HFFc6 (cell line): ENCODE results near the gene NUCKS1. TPM values are rescaled to one million over a fixed set of nuclear protein-coding genes. Genes with fewer than 3 reads are reported as not detected.

Experiments used
- DNase-seq: peaks from one replicate; pipeline ENCODE4 v3.0.0-alpha.2; 2018
- H3K27ac Mint-ChIP-seq: 2 replicates; pipeline ENCODE4 v1.8.0; 2020; ENCODE audit warnings: mild to moderate bottlenecking, mixed read lengths
- H3K27me3 Mint-ChIP-seq: 2 replicates; pipeline ENCODE4 v1.8.0; 2021; ENCODE audit warnings: mild to moderate bottlenecking, moderate library complexity, mixed read lengths; ENCODE audit not compliant: insufficient read depth
- H3K36me3 Mint-ChIP-seq: 2 replicates; pipeline ENCODE4 v1.8.0; 2021; ENCODE audit warnings: low read depth, mixed read lengths
- H3K4me1 Mint-ChIP-seq: 2 replicates; pipeline ENCODE4 v1.8.0; 2020; ENCODE audit warnings: low read depth, mixed read lengths
- H3K4me3 Mint-ChIP-seq: 2 replicates; pipeline ENCODE4 v1.8.0; 2020; ENCODE audit warnings: mild to moderate bottlenecking, moderate library complexity, mixed read lengths
- H3K9me3 Mint-ChIP-seq: 2 replicates; pipeline ENCODE4 v1.8.0; 2020; ENCODE audit warnings: mild to moderate bottlenecking, mixed read lengths
- total RNA-seq, 6 experiments: library from RNA; stranded (reverse); fragmentation: NEBNext Ultra II Directional; extraction: Animal tissue kit (Norgen Biotek cat#: 25700); gene quantifications; 2 replicates in 1 of 6; 3 replicates in 5 of 6; pipeline ENCODE4 v1.2.3, GENCODE V29; 2021
- TF ChIP-seq, protein P1 (sequence below): fragments of 200-600 bp; sonication (generic); IDR thresholded peaks from 2 replicates; pipeline ENCODE4 v1.5.0; 2021; ENCODE audit warnings: antibody characterized with exemption, mild to moderate bottlenecking

The NUCKS1 gene
- total RNA-seq, 6 experiments from 2014 or later = 187 to 259 (median 222) TPM

DNA sequence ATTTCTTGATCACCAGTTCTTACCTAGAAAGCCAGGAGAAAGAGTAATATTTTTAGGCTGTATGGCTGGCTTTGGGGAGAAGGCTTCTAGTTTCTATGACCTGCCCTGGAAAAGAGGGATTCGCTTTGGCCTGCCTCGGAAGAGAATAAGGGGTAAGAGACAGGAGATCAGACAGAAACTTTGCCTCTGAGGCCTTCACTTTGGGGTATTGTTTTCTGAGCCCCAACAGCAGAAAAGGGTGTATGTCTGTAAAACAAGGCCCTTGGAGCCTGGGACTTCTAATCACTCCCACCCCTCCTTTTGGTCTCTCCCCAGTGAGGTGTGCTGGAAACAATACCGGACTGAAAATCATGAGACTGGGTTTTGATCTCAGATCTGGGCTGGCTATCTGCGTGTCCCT is 74.7 kb downstream of the NUCKS1 start:
- DNase-seq = no peak
- H3K4me3 Mint-ChIP-seq = no peak overlapping the region

DNA sequence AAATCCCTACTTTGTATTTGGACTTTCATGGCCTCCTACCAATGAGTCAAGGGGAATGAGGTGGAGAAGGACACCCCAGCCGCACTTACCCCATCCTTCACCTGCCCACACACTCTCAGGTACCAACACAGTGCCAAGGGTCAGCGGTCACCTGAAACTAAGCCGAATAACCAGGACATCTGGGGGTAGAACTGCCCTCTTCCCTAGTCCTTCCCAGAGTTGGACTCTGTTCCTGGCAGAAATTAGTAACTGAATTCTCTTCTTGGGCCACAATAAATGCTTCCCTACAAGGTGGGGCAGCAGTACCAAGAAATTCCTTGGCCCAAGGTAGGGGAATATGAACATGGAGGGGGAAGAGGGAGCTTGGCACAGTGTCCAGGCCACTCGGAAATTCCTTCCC is 77.0 kb downstream of the NUCKS1 start:
- Mint-ChIP-seq H3K4me3 (no peak overlapping the region), H3K4me1 (peaks cover 5% of the 10 kb centered on the region; the same call in 1 of the 2 replicates), H3K9me3 (no peaks in the 10 kb centered on the region), H3K27ac (no peak overlapping the region), H3K36me3 (no peaks in the 10 kb centered on the region), H3K27me3 (peaks cover 7% of the 10 kb centered on the region; the same call in 1 of the 2 replicates)
- TF ChIP-seq, protein P1, sequence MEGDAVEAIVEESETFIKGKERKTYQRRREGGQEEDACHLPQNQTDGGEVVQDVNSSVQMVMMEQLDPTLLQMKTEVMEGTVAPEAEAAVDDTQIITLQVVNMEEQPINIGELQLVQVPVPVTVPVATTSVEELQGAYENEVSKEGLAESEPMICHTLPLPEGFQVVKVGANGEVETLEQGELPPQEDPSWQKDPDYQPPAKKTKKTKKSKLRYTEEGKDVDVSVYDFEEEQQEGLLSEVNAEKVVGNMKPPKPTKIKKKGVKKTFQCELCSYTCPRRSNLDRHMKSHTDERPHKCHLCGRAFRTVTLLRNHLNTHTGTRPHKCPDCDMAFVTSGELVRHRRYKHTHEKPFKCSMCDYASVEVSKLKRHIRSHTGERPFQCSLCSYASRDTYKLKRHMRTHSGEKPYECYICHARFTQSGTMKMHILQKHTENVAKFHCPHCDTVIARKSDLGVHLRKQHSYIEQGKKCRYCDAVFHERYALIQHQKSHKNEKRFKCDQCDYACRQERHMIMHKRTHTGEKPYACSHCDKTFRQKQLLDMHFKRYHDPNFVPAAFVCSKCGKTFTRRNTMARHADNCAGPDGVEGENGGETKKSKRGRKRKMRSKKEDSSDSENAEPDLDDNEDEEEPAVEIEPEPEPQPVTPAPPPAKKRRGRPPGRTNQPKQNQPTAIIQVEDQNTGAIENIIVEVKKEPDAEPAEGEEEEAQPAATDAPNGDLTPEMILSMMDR = no peak
- DNase-seq = no peak

More for the DNA sequence above, 74.7 kb downstream of the NUCKS1 start:
- TF ChIP-seq, protein P1 = no peak
- no peaks in the 10 kb centered on the region for H3K9me3 Mint-ChIP-seq
- H3K27me3 Mint-ChIP-seq = no peaks in the 10 kb centered on the region; the same call in 1 of the 2 replicates
- no peak overlapping the region for H3K27ac Mint-ChIP-seq
- H3K4me1 Mint-ChIP-seq = peaks cover 16% of the 10 kb centered on the region
- no peaks in the 10 kb centered on the region for H3K36me3 Mint-ChIP-seq

DNA sequence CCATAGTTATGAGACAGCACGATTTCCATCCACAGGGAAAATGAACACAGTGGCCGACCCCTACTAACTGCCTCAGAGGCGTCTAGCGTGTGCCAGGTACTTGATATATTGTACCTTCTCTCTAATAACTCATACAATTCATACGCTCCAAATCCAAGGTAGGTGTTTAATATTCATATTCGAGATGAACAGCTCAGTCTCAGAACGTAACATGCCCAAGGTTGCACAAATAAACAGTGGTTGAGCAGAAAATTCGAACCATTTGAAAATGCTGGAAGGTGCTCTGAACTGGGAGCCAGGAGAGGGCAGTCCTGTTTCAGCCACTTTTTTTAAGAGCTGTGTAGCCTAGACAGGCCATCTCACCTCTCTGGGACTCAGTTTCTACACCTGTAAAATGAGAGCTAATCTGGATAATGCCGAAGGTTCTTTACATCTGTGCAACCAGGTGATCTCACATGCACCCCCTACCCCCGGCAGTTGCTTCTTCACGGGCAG is 77.5 kb downstream of the NUCKS1 start:
- no peak for DNase-seq
- Mint-ChIP-seq H3K27me3 (peaks cover 7% of the 10 kb centered on the region; the same call in 1 of the 2 replicates), H3K27ac (no peak overlapping the region), H3K36me3 (no peaks in the 10 kb centered on the region), H3K9me3 (no peaks in the 10 kb centered on the region), H3K4me1 (peaks cover 5% of the 10 kb centered on the region; the same call in 1 of the 2 replicates), H3K4me3 (no peak overlapping the region)
- TF ChIP-seq, protein P1 = no peak

DNA sequence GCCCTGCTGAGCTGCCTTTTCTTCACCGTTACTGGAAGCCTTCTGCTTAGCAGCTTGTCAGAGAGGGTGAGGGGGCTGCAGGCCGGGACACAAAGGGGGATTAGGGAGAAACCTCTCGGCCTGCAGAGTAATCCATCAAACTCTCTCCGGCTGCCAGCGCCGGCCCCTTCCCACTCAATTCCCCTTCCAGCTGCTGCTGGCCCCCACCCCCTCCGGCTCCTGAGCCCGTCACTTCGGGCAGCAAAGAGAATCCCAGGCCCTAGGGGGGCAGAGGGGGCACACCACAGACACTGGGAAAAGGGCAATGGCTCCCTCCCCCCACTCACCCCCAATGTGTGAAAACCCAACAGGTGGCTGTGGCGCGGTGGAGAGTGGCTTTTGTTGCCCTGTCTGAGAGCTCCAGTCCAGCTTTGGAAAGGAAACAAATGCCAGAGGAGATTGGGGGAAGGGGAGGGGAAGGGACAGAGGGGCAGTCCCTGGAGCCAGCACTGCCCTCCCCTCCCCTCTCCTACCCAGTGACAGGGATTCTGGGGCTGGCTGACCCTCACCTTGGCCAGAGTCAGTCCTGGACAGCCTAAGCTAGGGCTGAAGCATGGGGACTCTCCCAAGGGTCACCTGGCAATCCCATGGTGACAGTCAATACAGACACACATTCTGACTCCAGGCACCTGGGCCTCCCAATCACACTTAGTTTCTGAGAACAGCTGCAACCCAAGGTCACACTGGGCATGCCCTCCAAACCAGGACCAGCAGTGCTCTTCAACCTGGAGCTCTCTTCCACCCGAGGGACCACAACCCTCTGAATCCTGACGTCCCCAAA is 79.2 kb downstream of the NUCKS1 start:
- Mint-ChIP-seq H3K36me3 (no peaks in the 10 kb centered on the region), H3K27ac (no peak overlapping the region)

DNA sequence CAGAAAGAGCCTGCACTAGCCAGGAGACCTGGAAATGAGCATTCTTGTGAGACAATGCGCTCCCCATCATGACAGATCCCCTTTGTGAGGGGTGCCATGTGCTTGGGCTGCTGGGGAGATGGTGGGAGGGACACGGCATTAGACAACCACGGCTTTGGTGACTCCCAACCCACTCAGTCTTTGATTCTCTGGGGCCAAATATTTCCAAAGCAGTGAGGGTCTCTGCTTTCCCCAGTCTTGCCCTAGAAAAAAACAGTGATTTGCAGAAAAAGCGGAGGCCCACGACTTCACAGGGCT is 79.9 kb downstream of the NUCKS1 start:
- Mint-ChIP-seq H3K36me3 (no peaks in the 10 kb centered on the region), H3K27me3 (peaks cover 7% of the 10 kb centered on the region; the same call in 1 of the 2 replicates), H3K27ac (no peak overlapping the region), H3K4me3 (no peak overlapping the region), H3K4me1 (peaks cover 5% of the 10 kb centered on the region; the same call in 1 of the 2 replicates), H3K9me3 (no peaks in the 10 kb centered on the region)
- no peak for DNase-seq
- TF ChIP-seq, protein P1 = no peak

More for the DNA sequence above, 79.2 kb downstream of the NUCKS1 start:
- no peaks in the 10 kb centered on the region for H3K9me3 Mint-ChIP-seq
- H3K27me3 Mint-ChIP-seq = peaks cover 7% of the 10 kb centered on the region; the same call in 1 of the 2 replicates
- TF ChIP-seq, protein P1 = no peak
- DNase-seq = no peak
- peaks cover 5% of the 10 kb centered on the region; the same call in 1 of the 2 replicates for H3K4me1 Mint-ChIP-seq
- no peak overlapping the region for H3K4me3 Mint-ChIP-seq
